C4-2B (cell line): Measurements from ENCODE around the gene AGFG2.

Experiments
- ZFX ChIP-seq: fragments of 450-650 bp; IDR thresholded peaks from 2 replicates; pipeline ENCODE4 v1.6.1; 2017
- TF ChIP-seq, protein P1 (sequence below): fragments of 450-650 bp; conservative IDR thresholded peaks from 2 replicates; pipeline ENCODE4 v1.5.1; 2017; ENCODE audit warnings: mild to moderate bottlenecking

DNA sequence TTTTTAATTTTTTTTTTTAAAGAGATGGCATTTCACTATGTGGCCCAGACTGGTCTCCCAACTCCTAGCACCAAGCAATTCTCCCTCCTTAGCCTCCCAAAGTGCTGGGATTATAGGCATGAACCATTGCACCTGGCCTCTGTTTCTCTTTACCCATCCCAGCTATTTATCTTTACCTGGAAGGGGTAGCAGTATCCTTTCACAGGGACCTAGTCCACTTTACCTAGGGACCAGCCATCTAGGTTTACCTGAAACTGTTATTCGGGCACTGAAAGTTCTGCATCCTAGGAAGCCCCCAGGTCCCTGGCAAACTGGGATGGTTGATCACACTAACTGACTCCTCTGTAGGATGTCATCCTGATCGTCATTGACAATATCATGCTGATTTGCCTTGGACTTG is 21.7 kb upstream of the AGFG2 start:
- TF ChIP-seq, protein P1, sequence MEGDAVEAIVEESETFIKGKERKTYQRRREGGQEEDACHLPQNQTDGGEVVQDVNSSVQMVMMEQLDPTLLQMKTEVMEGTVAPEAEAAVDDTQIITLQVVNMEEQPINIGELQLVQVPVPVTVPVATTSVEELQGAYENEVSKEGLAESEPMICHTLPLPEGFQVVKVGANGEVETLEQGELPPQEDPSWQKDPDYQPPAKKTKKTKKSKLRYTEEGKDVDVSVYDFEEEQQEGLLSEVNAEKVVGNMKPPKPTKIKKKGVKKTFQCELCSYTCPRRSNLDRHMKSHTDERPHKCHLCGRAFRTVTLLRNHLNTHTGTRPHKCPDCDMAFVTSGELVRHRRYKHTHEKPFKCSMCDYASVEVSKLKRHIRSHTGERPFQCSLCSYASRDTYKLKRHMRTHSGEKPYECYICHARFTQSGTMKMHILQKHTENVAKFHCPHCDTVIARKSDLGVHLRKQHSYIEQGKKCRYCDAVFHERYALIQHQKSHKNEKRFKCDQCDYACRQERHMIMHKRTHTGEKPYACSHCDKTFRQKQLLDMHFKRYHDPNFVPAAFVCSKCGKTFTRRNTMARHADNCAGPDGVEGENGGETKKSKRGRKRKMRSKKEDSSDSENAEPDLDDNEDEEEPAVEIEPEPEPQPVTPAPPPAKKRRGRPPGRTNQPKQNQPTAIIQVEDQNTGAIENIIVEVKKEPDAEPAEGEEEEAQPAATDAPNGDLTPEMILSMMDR = no peak
- TF ChIP-seq ZFX = no peak
